Endothelial cell of hepatic sinusoid (primary cell): ENCODE measurements around the gene SAP30L.

Experiments used
- in situ Hi-C: cut with HindIII; loops from 2 replicates; pipeline ENCODE4 v1.10.0; 2017; ENCODE audit warnings: low sequenced_read_pairs

The SAP30L gene

GRCh38 chr5:154419236-154419635 lies 26.6 kb upstream of the SAP30L start:
- in situ Hi-C loops: no loop called here

DNA sequence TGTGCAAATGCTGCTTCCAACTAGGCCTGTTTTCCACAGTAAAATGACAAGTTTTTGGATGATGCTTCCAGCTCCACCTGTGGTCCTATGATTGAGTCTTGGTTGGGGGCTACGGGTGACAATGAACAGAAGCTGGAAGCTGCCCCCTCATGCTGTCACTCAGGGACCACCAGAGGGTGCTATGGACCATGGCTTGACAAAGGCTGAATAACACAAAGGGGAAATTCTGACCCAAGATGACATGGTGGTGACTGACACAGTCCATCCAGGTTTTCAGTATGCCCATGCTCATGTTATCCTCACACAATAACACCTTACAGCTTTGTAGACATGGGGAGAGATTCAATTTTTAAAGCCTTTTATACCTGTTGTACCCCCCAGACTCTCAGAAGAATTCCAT lies 23.9 kb upstream of the SAP30L start:
- in situ Hi-C loops: no loop called here

GRCh38 chr5:154422298-154422697 lies 23.5 kb upstream of the SAP30L start:
- in situ Hi-C loops: no loop called here

- in situ Hi-C loops: no loop called here
Observed at GRCh38 chr5:154428208-154428607, 17.6 kb upstream of the SAP30L start.

DNA sequence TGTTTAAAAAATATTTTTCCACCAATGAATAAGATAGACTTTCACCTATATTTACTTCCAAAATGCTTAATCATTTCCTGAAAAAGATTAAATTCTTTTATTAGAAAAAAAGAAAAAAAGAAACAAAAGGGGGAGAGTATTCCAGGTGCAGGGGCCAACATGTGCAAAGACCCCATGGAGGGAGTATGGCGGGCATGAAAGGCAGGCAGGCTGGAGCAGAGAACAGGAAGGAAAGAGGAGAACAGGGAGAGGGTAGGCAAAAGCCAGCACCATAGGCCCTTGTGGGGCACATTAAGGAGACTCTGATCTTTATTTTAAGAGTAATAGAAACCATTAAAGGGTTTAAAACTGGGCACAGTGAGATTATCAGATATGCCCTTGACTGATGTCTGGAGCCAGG lies 16.5 kb upstream of the SAP30L start:
- in situ Hi-C loops: no loop called here

GRCh38 chr5:154430466-154430865 lies 15.3 kb upstream of the SAP30L start:
- in situ Hi-C loops: no loop called here

GRCh38 chr5:154430961-154431630 lies 14.7 kb upstream of the SAP30L start:
- in situ Hi-C loops: no loop called here

DNA sequence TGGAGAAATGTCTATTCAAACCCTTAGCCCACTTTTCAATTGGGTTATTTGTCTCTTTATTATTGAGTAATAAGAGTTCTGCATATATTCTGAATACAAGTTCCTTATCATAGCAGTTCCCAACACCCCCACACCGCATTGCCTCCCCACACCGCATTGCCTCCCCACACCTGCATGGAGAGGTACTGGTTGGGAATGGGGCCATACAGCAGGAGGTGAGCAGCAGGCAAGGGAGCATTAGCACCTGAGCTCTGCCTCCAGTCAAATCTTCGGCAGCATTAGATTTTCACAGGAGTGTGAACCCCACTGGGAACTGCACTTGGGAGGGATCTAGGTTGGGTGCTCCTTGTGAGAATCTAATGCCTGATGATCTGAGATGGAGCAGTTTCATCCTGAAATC lies 10.6 kb upstream of the SAP30L start:
- in situ Hi-C loops: no loop called here

GRCh38 chr5:154437281-154437965 lies 8.4 kb upstream of the SAP30L start:
- in situ Hi-C loops: no loop called here

- in situ Hi-C loops: no loop called here
Observed at GRCh38 chr5:154440540-154440939, 5.3 kb upstream of the SAP30L start.

GRCh38 chr5:154442801-154443200 lies 3.0 kb upstream of the SAP30L start:
- in situ Hi-C loops: no loop called here

GRCh38 chr5:154444556-154445421 lies 1.0 kb upstream of the SAP30L start:
- in situ Hi-C loops: no loop called here

DNA sequence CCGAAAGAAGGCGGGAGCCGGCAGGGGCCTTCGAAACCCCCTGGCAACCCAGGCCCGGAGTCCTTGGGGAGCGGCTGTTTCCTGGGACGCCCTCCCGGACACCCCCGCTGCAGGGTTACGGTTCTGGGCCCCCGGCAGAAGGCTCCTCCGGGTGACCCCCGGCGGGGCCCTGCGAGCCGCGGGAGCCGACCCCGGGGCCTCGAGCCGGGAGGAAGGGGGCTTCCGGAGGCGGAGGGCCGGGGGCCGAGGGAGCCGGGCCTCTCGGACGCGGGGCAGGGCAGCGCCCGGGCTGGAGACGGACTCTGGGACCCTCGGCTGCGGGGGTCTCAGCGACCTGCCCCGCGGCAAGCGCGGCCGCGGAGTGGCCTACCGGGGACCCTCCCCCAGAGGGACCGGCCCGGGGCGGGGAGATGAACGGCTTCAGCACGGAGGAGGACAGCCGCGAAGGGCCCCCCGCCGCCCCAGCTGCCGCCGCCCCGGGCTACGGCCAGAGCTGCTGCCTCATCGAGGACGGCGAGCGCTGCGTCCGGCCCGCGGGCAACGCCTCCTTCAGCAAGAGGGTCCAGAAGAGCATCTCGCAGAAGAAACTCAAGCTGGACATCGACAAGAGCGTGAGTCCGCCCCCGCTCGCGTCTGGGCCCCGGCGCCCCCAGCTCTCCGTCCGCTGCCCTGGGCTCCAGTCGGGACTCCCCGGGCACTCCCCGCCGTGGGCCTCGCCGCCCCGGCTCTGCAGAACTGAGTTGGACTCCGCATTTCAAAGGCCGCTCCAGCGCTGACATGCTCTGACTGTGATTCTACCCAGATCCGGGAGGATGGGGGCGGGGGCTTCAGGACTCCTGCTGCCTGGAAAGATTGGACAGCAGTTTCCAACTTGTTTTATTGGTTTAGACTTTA lies 645 bp downstream of the SAP30L start:
- in situ Hi-C loops: no loop called here

DNA sequence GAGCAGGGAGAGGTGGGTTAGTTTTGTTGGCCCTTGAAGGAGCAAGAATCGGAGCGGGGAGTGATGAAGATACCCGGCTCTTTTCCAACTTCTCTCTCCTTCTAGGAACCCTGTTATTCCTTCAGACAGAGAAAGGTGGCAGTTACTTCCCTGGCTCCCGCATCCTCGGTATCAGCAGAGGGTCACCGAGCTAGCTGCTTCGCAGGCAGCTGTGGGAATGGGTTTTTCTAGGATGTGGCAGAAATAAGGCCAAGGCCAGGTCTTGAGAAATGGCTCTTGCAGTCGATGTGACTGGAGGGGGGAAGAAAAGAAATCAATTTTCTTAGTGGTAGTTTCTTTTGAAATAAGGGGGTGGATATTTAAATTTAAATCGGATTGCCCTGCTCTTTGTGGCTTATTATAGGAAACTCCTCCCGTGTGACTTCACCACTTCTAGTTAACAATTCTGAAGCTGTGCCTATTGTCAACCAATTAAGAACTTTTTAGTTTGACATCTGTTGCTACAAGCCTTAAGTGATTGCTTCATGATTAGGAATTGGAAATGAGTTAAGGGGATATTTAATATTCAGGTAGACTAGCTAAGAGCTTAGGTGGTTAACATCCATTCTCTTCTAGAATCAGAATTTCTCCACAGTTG lies 1.4 kb downstream of the SAP30L start:
- in situ Hi-C loops: no loop called here

DNA sequence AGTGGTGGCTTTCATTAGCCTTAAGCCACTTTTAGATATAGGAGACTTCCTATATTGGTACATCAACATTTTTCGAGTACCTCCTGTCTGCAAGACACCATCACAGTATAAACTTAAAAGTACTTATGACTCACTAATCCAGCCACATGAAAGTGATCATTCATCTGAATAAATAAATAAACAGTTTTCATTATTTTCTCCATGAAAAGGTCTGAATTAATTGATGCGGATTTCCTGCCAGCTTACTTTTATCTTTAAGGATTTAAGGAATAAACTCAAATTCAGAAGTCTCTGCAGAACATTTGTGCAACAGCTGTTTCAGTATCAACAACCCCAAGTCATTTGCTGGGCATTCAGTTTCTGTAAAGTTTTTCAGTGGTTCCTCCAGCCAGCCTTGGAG lies 4.0 kb downstream of the SAP30L start:
- in situ Hi-C loops: no loop called here

- in situ Hi-C loops: no loop called here
Observed at GRCh38 chr5:154451957-154452356, 6.2 kb downstream of the SAP30L start.

GRCh38 chr5:154455585-154455984 lies 9.8 kb downstream of the SAP30L start:
- in situ Hi-C loops: loop anchor here (5.0 kb wide), 2 partner anchors 152 to 192 kb away; no protein-coding TSS in a partner anchor

GRCh38 chr5:154456540-154456939 lies 10.7 kb downstream of the SAP30L start:
- in situ Hi-C loops: loop anchor here (5.0 kb wide), 2 partner anchors 151 to 191 kb away; no protein-coding TSS in a partner anchor

DNA sequence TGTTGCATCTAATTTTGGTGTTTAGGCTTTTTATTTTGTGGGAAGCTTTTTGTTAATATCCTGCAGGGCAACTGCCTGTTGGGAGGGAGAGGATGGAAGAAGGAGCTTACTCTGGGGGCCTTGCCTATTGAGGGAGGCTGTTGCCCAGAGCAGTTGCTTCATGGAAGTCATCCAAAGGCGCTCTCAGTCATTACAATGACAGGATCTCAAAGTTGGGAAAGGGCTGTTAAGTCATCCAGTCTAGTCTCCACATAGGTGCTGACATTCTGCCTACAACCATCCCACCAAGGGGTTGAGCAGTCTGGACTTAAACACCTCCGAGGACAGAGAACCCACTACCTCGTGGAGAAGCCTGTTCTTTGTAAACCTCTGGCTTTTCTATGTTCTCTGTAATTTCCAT lies 13.2 kb downstream of the SAP30L start:
- in situ Hi-C loops: loop anchor here (5.0 kb wide), 2 partner anchors 148 to 188 kb away; no protein-coding TSS in a partner anchor

- in situ Hi-C loops: no loop called here
Observed at GRCh38 chr5:154460172-154460571, 14.4 kb downstream of the SAP30L start.
